ENCODE results near the gene DCAF6.

GRCh38 chr1:167996266-167996665 lies 59.8 kb downstream of the DCAF6 start:
- TF ChIP-seq, protein P1, sequence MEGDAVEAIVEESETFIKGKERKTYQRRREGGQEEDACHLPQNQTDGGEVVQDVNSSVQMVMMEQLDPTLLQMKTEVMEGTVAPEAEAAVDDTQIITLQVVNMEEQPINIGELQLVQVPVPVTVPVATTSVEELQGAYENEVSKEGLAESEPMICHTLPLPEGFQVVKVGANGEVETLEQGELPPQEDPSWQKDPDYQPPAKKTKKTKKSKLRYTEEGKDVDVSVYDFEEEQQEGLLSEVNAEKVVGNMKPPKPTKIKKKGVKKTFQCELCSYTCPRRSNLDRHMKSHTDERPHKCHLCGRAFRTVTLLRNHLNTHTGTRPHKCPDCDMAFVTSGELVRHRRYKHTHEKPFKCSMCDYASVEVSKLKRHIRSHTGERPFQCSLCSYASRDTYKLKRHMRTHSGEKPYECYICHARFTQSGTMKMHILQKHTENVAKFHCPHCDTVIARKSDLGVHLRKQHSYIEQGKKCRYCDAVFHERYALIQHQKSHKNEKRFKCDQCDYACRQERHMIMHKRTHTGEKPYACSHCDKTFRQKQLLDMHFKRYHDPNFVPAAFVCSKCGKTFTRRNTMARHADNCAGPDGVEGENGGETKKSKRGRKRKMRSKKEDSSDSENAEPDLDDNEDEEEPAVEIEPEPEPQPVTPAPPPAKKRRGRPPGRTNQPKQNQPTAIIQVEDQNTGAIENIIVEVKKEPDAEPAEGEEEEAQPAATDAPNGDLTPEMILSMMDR (conservative IDR thresholded peaks at IDR 0.05; ENCODE audit: low read length) = no peak
- TF ChIP-seq EZH2phosphoT487 (IDR thresholded peaks at IDR 0.05; ENCODE audit: borderline replicate concordance, low read depth, low read length) = no peak
